ENCODE results near the gene RETREG3. TPM values are rescaled to one million over a fixed set of nuclear protein-coding genes. Genes with fewer than 3 reads are reported as not detected.
"Not testable (repeated sequence)": the region's sequence is repeated elsewhere in the genome, so short reads cannot be mapped to it uniquely, and the experiment has no call there.

RETREG3 gene
- total RNA-seq, 4 donors from 2014 or later: 31.4 to 66.6 (median 55.8) TPM

DNA sequence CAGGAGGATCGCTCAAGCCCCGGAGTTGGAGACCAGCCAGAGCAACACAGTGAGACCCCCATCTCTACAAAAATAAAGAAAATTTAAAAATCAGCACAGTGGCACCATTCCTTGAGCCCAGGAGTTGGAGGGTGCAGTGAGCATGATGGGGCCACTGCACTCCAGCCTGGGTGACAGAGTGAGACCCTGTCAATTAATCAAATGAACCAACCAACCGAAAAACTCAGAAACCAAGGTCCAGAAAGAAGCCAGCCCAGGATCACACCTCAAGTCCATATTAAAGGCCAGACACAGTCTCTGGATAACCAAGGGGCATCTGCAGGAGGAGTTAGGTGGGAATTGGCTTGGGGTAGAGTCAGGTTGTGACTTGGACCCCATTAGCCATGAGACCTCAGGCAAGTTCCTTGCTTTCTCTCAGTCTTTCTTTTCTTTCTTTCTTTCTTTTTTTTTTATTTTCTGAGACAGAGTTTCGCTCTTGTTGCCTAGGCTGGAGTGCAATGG lies 54.0 kb downstream of the RETREG3 start:
- H3K36me3 ChIP-seq: no peaks in the 10 kb centered on the region
- H3K4me1 ChIP-seq: peaks cover 0 to 27% (median 12%) of the 10 kb centered on the region in 4 donors
- peak overlapping the region; percentile 85 to 93 (median 90) for H3K27ac ChIP-seq
- DNase-seq: no peak
- no peaks in the 10 kb centered on the region for H3K9me3 ChIP-seq
- H3K27me3 ChIP-seq: no peaks in the 10 kb centered on the region
- H3K4me3 ChIP-seq: peak overlapping the region; percentile 57 to 90 (median 84)
- TF ChIP-seq, protein P1, sequence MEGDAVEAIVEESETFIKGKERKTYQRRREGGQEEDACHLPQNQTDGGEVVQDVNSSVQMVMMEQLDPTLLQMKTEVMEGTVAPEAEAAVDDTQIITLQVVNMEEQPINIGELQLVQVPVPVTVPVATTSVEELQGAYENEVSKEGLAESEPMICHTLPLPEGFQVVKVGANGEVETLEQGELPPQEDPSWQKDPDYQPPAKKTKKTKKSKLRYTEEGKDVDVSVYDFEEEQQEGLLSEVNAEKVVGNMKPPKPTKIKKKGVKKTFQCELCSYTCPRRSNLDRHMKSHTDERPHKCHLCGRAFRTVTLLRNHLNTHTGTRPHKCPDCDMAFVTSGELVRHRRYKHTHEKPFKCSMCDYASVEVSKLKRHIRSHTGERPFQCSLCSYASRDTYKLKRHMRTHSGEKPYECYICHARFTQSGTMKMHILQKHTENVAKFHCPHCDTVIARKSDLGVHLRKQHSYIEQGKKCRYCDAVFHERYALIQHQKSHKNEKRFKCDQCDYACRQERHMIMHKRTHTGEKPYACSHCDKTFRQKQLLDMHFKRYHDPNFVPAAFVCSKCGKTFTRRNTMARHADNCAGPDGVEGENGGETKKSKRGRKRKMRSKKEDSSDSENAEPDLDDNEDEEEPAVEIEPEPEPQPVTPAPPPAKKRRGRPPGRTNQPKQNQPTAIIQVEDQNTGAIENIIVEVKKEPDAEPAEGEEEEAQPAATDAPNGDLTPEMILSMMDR (IDR thresholded peaks at IDR 0.05): no peak
- TF ChIP-seq POLR2A (IDR thresholded peaks at IDR 0.05): no peak

- peak; percentile 79 to 80 for TF ChIP-seq POLR2A (IDR thresholded peaks at IDR 0.05)
- TF ChIP-seq, protein P1 (IDR thresholded peaks at IDR 0.05): no peak
- H3K27ac ChIP-seq: peak overlapping the region; percentile 85 to 93 (median 90)
- peaks cover 0 to 27% (median 12%) of the 10 kb centered on the region in 4 donors for H3K4me1 ChIP-seq
- no peaks in the 10 kb centered on the region for H3K36me3 ChIP-seq
- peak overlapping the region; percentile 57 to 90 (median 84) for H3K4me3 ChIP-seq
- H3K9me3 ChIP-seq: no peaks in the 10 kb centered on the region
- no peaks in the 10 kb centered on the region for H3K27me3 ChIP-seq
- peak; percentile 92 to 97 (median 93) for DNase-seq
Measured at GRCh38 chr17:42554250-42555121, 54.7 kb downstream of the RETREG3 start.

DNA sequence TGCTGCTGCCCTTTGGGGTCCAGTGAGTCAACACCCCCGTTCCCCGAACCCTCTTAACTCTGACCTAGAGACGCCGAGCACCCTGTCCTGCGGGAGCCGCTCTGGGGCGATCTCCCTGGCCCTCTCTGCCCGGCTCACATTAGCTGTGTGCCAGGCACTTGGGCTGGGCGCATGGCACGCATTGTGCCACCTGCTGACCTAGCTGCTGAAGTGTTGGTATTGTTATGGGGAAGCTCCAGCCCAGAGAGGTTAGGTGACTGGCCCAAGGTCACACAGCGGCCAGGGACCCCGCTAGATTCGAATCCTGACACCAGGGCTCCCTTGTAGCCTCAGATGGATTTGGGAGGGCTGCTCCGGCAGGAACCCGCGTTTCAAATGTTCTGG lies 55.3 kb downstream of the RETREG3 start:
- Histone ChIP-seq H3K4me3 (peak overlapping the region; percentile 57 to 90 (median 84)), H3K4me1 (peaks cover 0 to 30% (median 12%) of the 10 kb centered on the region in 4 donors), H3K27me3 (no peaks in the 10 kb centered on the region), H3K27ac (peak overlapping the region; percentile 85 to 93 (median 90)), H3K9me3 (no peaks in the 10 kb centered on the region), H3K36me3 (no peaks in the 10 kb centered on the region)
- TF ChIP-seq POLR2A (IDR thresholded peaks at IDR 0.05): no peak
- TF ChIP-seq, protein P1 (IDR thresholded peaks at IDR 0.05): peak in 1 of 6 experiments; percentile 13
- no peak for DNase-seq

DNA sequence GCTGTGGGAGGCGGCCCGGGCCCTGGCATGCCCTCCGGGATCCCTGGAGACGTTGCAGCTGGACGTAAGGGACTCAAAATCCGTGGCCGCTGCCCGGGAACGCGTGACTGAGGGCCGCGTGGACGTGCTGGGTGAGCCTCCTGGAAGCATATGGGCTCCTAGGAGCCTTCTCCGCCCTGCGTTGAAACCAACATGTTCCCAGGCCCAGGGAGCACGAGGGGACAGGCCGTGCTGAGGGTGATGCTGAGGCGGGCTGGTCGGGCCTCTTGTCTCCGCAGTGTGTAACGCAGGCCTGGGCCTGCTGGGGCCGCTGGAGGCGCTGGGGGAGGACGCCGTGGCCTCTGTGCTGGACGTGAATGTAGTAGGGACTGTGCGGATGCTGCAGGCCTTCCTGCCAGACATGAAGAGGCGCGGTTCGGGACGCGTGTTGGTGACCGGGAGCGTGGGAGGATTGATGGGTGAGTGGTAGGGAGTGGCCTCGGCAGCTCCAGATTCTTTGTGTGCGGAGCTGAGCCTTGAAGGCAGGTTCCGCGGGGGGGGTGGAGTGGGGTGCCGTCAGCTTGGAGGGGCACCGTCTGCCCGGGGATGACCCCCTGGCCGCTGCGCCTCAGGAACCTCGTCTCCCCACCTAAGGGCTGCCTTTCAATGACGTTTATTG lies 55.9 kb downstream of the RETREG3 start:
- H3K27me3 ChIP-seq: no peaks in the 10 kb centered on the region
- peak overlapping the region in 3 of 4 donors; percentile 83 to 90 (median 86) for H3K4me3 ChIP-seq
- no peaks in the 10 kb centered on the region for H3K9me3 ChIP-seq
- no peaks in the 10 kb centered on the region for H3K36me3 ChIP-seq
- peak overlapping the region in 1 of 4 donors; percentile 92 for H3K27ac ChIP-seq
- H3K4me1 ChIP-seq: peaks cover 0 to 35% (median 12%) of the 10 kb centered on the region in 4 donors
- DNase-seq: no peak
- TF ChIP-seq POLR2A (IDR thresholded peaks at IDR 0.05): no peak
- TF ChIP-seq, protein P1 (IDR thresholded peaks at IDR 0.05): no peak

DNA sequence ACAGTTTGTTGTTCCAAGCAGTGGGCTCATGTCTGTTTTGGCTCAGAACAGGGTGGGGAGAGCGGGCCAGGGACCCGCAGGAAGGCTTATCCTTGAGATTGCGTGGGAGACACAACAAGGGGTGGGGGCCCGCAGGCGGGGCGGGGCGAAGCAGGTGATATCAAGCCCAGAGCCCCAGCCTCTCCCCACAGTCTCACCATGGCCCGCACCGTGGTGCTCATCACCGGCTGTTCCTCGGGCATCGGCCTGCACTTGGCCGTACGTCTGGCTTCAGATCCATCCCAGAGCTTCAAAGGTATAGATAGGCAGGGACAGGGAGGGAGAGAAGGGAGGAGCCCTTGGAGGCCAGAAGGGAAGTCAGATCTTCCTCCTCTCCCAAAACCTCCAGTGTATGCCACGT lies 56.4 kb downstream of the RETREG3 start, which contains the start of gene HSD17B1:
Gene HSD17B1, plus strand, starts transcription at position 188 of the 400 bp plus-strand sequence. Its CDS starts 11 bp downstream, at position 199.
- H3K9me3 ChIP-seq, H3K27me3 ChIP-seq, H3K36me3 ChIP-seq, DNase-seq: not testable (repeated sequence)
- peak within 1 kb of the TSS in 3 of 4 donors; percentile 87 to 93 (median 92) for H3K27ac ChIP-seq
- peaks cover 0 to 41% (median 12%) of the 10 kb centered on the region in 4 donors for H3K4me1 ChIP-seq
- peak within 1 kb of the TSS in 3 of 4 donors; percentile 83 to 90 (median 86) for H3K4me3 ChIP-seq
